HepG2 (cell line): Measurements from ENCODE around the gene ZC3H18. TPM values are rescaled to one million over a fixed set of nuclear protein-coding genes. Genes with fewer than 3 reads are reported as not detected.

Source experiments
- ARNTL ChIP-seq: sonication (generic); formaldehyde crosslinking; IDR thresholded peaks from 2 replicates; pipeline ENCODE4 v1.4.0; 2020; ENCODE audit warnings: mild to moderate bottlenecking, missing genetic modification reagents
- CBFB ChIP-seq: sonication (generic); formaldehyde crosslinking; IDR thresholded peaks from 2 replicates; pipeline ENCODE4 v1.4.0; 2020; ENCODE audit warnings: missing genetic modification reagents
- CREM ChIP-seq, 2 experiments: sonication (generic) in 1 of 2; formaldehyde crosslinking in 1 of 2; IDR thresholded peaks; 2 replicates each; pipeline versions ENCODE4 v1.4.0 to v1.6.1; 2016 to 2020; ENCODE audit warnings: antibody characterized with exemption in 1 of 2, mild to moderate bottlenecking in 1 of 2, missing genetic modification reagents in 1 of 2
- ELF4 ChIP-seq: sonication (generic); formaldehyde crosslinking; IDR thresholded peaks from 2 replicates; pipeline ENCODE4 v1.5.0; 2020; ENCODE audit warnings: missing genetic modification reagents, mild to moderate bottlenecking, moderate library complexity, borderline replicate concordance
- FOXK1 ChIP-seq: sonication (generic); formaldehyde crosslinking; IDR thresholded peaks from 2 replicates; pipeline ENCODE4 v1.4.0; 2020; ENCODE audit warnings: low read depth, missing genetic modification reagents, borderline replicate concordance
- KDM4B ChIP-seq: sonication (generic); formaldehyde crosslinking; IDR thresholded peaks from 2 replicates; pipeline ENCODE4 v1.4.0; 2020; ENCODE audit warnings: missing genetic modification reagents
- KLF16 ChIP-seq, 2 experiments: sonication (generic) in 1 of 2; formaldehyde crosslinking in 1 of 2; IDR thresholded peaks; 2 replicates each; pipeline versions ENCODE4 v1.6.1 to v1.8.0; 2016 to 2023; ENCODE audit warnings: missing genetic modification reagents in 2 of 2, missing compliant biosample characterization in 1 of 2
- SATB2 ChIP-seq: sonication (generic); formaldehyde crosslinking; IDR thresholded peaks from 2 replicates; pipeline ENCODE4 v1.5.0; 2020; ENCODE audit warnings: missing genetic modification reagents
- SMYD3 ChIP-seq: sonication (generic); formaldehyde crosslinking; IDR thresholded peaks from 2 replicates; pipeline ENCODE4 v1.8.1; 2023; ENCODE audit warnings: mild to moderate bottlenecking, missing genetic modification reagents
- TBL1XR1 ChIP-seq: fragments of 150-350 bp; IDR thresholded peaks from 2 replicates; pipeline ENCODE4 v1.6.1; 2014; ENCODE audit warnings: borderline replicate concordance, low read length; ENCODE audit not compliant: partially characterized antibody
- TEAD2 ChIP-seq: sonication (generic); formaldehyde crosslinking; IDR thresholded peaks from 2 replicates; pipeline ENCODE4 v1.9.0; 2021; ENCODE audit warnings: missing genetic modification reagents
- ZBTB7B ChIP-seq: sonication (generic); formaldehyde crosslinking; IDR thresholded peaks from 2 replicates; pipeline ENCODE4 v1.4.0; 2020; ENCODE audit warnings: missing genetic modification reagents
- ZNF235 ChIP-seq: sonication (generic); formaldehyde crosslinking; IDR thresholded peaks from 2 replicates; pipeline ENCODE4 v1.8.1; 2023; ENCODE audit warnings: mild to moderate bottlenecking, missing genetic modification reagents, borderline replicate concordance
- ZNF563 ChIP-seq: sonication (generic); formaldehyde crosslinking; IDR thresholded peaks from 2 replicates; pipeline ENCODE4 v1.8.0; 2022; ENCODE audit warnings: mild to moderate bottlenecking, moderate library complexity, missing genetic modification reagents
- ZNF75D ChIP-seq: sonication (generic); formaldehyde crosslinking; IDR thresholded peaks from 2 replicates; pipeline ENCODE4 v1.8.1; 2023; ENCODE audit warnings: missing genetic modification reagents, mild to moderate bottlenecking, borderline replicate concordance
- ZNF772 ChIP-seq: sonication (generic); formaldehyde crosslinking; IDR thresholded peaks from 2 replicates; pipeline ENCODE4 v1.5.0; 2020; ENCODE audit warnings: mild to moderate bottlenecking, missing genetic modification reagents
- ZNF776 ChIP-seq: sonication (generic); formaldehyde crosslinking; IDR thresholded peaks from 2 replicates; pipeline ENCODE4 v1.4.0; 2020; ENCODE audit warnings: mild to moderate bottlenecking, missing genetic modification reagents
- polyA plus RNA-seq, 8 experiments: library from polyadenylated mRNA; depleted of rRNA in 3 of 8; stranded (reverse) in 7 of 8; unstranded in 1 of 8; fragments of >200 nt; fragmentation: Illumina TruSeq in 4 of 8; extraction: Trizol in 4 of 8; gene quantifications; 2 replicates each; pipeline versions ENCODE4 v1.2.1 to v1.2.3, GENCODE V29; 2011 to 2016; ENCODE audit warnings: low read depth in 4 of 8, missing spikeins in 1 of 8, mixed read lengths in 1 of 8; ENCODE audit not compliant: insufficient read depth in 1 of 8
- total RNA-seq, 5 experiments: library from RNA; depleted of rRNA; stranded (reverse); fragments of >200 nt; fragmentation: Illumina TruSeq; extraction: Trizol; gene quantifications; 2 replicates each; pipeline ENCODE4 v1.2.3, GENCODE V29; 2016; ENCODE audit warnings: low read depth in 1 of 5
- TF ChIP-seq, protein P1 (sequence below): sonication (generic); formaldehyde crosslinking; IDR thresholded peaks from 2 replicates; pipeline ENCODE4 v1.8.1; 2023; ENCODE audit warnings: missing genetic modification reagents, mild to moderate bottlenecking, borderline replicate concordance
- TF ChIP-seq, protein P2 (sequence below): sonication (generic); formaldehyde crosslinking; IDR thresholded peaks from 2 replicates; pipeline ENCODE4 v1.4.0; 2020; ENCODE audit warnings: mild to moderate bottlenecking, missing genetic modification reagents
- TF ChIP-seq, protein P3 (sequence below): sonication (generic); formaldehyde crosslinking; IDR thresholded peaks from 2 replicates; pipeline ENCODE4 v1.8.1; 2023; ENCODE audit warnings: mild to moderate bottlenecking, moderate library complexity, missing genetic modification reagents
- TF ChIP-seq, protein P4 (sequence below): sonication (generic); formaldehyde crosslinking; conservative IDR thresholded peaks from 2 replicates; pipeline ENCODE4 v1.8.0; 2022; ENCODE audit warnings: low read depth, missing genetic modification reagents
- TF ChIP-seq, protein P5 (sequence below): sonication (generic); formaldehyde crosslinking; IDR thresholded peaks from 2 replicates; pipeline ENCODE4 v1.5.1; 2020; ENCODE audit warnings: missing genetic modification reagents, mild to moderate bottlenecking, borderline replicate concordance
- TF ChIP-seq, protein P6 (sequence below): IDR thresholded peaks from 2 replicates; pipeline ENCODE4 v1.6.1; 2016; ENCODE audit warnings: mild to moderate bottlenecking, missing biosample characterization, missing genetic modification reagents

The ZC3H18 gene
- total and polyA plus RNA-seq, 2 of the 13 experiments (the other 11 are each of a cell fraction or from before 2014, with no cell fraction given), result 11.2 to 27.4 TPM

DNA sequence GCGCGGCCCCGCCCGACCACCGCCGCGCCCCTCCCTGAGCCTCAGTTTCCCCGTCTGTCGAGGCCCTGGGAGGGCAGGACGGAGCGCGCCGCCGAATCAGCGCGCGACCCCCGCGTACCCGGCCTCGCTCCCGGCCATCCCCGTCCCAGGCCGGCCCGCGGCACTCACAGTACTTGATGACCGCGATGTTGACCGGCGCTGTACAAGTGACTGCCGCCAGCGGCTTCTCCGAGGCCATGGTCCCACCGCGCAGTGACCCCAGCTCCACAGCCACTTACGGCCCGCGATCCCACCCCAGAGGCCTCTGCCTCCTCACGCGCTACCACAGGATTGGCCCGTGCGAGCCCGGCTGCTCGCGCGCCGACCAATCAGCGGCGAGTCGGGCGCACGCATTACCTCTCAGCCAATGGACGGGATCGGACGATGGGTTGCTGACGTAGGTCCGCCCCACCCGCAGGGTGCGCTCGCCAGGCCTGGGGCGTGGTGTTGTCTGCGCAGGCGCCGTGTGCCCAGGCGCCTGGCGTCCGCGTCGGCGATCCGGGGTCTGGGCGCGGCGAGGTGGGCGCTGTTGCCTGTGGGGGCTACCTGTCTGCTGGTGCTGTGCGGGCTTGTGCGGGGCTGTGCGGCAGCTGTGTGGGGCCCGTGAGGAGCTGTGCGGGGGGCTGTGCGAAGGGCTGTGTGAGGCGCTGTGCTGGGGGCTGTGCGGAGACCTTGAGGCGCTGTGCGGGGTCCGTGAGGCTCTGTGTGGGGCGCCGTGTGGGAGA, 92.8 kb downstream of the ZC3H18 start, which contains the start of gene MVD (continued):
- TF ChIP-seq CBFB (CRISPR knock-in tag), result peak; percentile 86
- peak; percentile 87 for TF ChIP-seq ZNF772
- peak; percentile 68; the same call in 1 of the 2 replicates for TF ChIP-seq KDM4B (CRISPR knock-in tag)
- peak; percentile 81 for TF ChIP-seq FOXK1 (CRISPR knock-in tag)
- TF ChIP-seq ZNF776 (CRISPR knock-in tag), result peak; percentile 71
- TF ChIP-seq ZNF75D (CRISPR knock-in tag), result no peak
- TF ChIP-seq CREM (IDR thresholded peaks at IDR 0.05), result peak; percentile 91
- TF ChIP-seq CREM (CRISPR knock-in tag; IDR thresholded peaks at IDR 0.05), result peak; percentile 50; the same call in 1 of the 2 replicates
- TF ChIP-seq ZNF563, result peak; percentile 96
- peak; percentile 63; the same call in 1 of the 2 replicates for TF ChIP-seq ZNF235 (CRISPR knock-in tag)
- peak; percentile 47; the same call in 1 of the 2 replicates for TF ChIP-seq SATB2 (CRISPR knock-in tag)
- TF ChIP-seq ZBTB7B, result peak; percentile 83; the same call in 1 of the 2 replicates
- TF ChIP-seq, protein P1, sequence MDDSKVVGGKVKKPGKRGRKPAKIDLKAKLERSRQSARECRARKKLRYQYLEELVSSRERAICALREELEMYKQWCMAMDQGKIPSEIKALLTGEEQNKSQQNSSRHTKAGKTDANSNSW (CRISPR knock-in tag), result peak; percentile 53; the same call in 1 of the 2 replicates
- TF ChIP-seq, protein P2, sequence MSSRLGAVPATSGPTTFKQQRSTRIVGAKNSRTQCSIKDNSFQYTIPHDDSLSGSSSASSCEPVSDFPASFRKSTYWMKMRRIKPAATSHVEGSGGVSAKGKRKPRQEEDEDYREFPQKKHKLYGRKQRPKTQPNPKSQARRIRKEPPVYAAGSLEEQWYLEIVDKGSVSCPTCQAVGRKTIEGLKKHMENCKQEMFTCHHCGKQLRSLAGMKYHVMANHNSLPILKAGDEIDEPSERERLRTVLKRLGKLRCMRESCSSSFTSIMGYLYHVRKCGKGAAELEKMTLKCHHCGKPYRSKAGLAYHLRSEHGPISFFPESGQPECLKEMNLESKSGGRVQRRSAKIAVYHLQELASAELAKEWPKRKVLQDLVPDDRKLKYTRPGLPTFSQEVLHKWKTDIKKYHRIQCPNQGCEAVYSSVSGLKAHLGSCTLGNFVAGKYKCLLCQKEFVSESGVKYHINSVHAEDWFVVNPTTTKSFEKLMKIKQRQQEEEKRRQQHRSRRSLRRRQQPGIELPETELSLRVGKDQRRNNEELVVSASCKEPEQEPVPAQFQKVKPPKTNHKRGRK (CRISPR knock-in tag), result no peak
- TF ChIP-seq SMYD3, result peak; percentile 70; the same call in 1 of the 2 replicates
- TF ChIP-seq TEAD2, result no peak; the same call in 1 of the 2 replicates
- peak in 1 of 2 experiments; percentile 89; a peak in 1 of 4 replicates for TF ChIP-seq KLF16 (CRISPR knock-in tag; IDR thresholded peaks at IDR 0.05)
- TF ChIP-seq, protein P3, sequence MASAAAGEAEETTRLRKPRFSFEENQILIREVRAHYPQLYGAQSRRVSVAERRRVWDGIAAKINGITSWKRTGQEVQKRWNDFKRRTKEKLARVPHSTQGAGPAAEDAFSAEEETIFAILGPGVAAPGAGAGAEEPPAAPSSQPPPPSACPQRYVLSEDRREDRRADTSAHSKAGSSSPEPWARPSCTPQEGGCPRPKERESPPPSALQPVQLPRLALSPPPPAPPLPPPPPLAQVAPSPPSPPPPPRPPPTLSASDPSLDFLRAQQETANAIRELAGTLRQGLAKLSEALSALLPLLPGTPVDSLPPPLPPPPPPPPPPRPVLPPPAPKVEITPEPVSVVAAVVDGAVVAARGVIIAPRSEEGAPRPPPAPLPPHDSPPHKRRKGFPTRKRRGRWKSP (CRISPR knock-in tag), result no peak; the same call in 1 of the 2 replicates
- TF ChIP-seq, protein P4, sequence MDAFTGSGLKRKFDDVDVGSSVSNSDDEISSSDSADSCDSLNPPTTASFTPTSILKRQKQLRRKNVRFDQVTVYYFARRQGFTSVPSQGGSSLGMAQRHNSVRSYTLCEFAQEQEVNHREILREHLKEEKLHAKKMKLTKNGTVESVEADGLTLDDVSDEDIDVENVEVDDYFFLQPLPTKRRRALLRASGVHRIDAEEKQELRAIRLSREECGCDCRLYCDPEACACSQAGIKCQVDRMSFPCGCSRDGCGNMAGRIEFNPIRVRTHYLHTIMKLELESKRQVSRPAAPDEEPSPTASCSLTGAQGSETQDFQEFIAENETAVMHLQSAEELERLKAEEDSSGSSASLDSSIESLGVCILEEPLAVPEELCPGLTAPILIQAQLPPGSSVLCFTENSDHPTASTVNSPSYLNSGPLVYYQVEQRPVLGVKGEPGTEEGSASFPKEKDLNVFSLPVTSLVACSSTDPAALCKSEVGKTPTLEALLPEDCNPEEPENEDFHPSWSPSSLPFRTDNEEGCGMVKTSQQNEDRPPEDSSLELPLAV (CRISPR knock-in tag), result 0 out of 2 replicates have a peak, but pooled peaks have one; percentile 61
- TF ChIP-seq ARNTL (CRISPR knock-in tag), result peak; percentile 96
- TF ChIP-seq, protein P5, sequence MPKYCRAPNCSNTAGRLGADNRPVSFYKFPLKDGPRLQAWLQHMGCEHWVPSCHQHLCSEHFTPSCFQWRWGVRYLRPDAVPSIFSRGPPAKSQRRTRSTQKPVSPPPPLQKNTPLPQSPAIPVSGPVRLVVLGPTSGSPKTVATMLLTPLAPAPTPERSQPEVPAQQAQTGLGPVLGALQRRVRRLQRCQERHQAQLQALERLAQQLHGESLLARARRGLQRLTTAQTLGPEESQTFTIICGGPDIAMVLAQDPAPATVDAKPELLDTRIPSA (CRISPR knock-in tag), result 0 out of 2 replicates have a peak, but pooled peaks have one; percentile 91
- 0 out of 2 replicates have a peak, but pooled peaks have one; percentile 64 for TF ChIP-seq ELF4
- TF ChIP-seq TBL1XR1, result peak; percentile 19
- TF ChIP-seq, protein P6, sequence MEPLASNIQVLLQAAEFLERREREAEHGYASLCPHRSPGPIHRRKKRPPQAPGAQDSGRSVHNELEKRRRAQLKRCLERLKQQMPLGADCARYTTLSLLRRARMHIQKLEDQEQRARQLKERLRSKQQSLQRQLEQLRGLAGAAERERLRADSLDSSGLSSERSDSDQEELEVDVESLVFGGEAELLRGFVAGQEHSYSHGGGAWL (CRISPR knock-in tag), result peak; percentile 87
